Lung (tissue), 12 donors: ENCODE measurements around the gene COMP. TPM values are rescaled to one million over a fixed set of nuclear protein-coding genes. Genes with fewer than 3 reads are reported as not detected.

Experiments used
- ATAC-seq: fragments of 200-7000 bp; cut with Tn5 transposase; one replicate; pipeline ENCODE4 v1.9.1; 2020; ENCODE audit warnings: moderate number of reproducible peaks; ENCODE audit not compliant: insufficient read depth, low FRiP score
- DNase-seq, 3 donors: peaks; one replicate each; pipeline ENCODE4 v3.0.0-alpha.2; 2013 to 2017
- H3K27ac ChIP-seq, 2 donors: one replicate each; pipeline ENCODE4 v1.5.1; 2013; ENCODE audit warnings: mild to moderate bottlenecking in 2 of 2, moderate library complexity in 2 of 2, control low read depth in 1 of 2, inconsistent platforms in 1 of 2, low read depth in 1 of 2, low read length in 1 of 2
- H3K27me3 ChIP-seq, 3 donors: one replicate each; pipeline ENCODE4 v1.5.1; 2013; ENCODE audit warnings: low read length in 2 of 3; ENCODE audit not compliant: control insufficient read depth in 3 of 3, insufficient read depth in 3 of 3
- H3K36me3 ChIP-seq, 4 donors: one replicate each; pipeline ENCODE4 v1.5.1; 2013; ENCODE audit warnings: low read length in 4 of 4, mild to moderate bottlenecking in 1 of 4, moderate library complexity in 1 of 4; ENCODE audit not compliant: control insufficient read depth in 4 of 4, insufficient read depth in 4 of 4
- H3K4me1 ChIP-seq, 5 donors: one replicate each; pipeline ENCODE4 v1.5.1; 2013; ENCODE audit warnings: low read length in 5 of 5, mild to moderate bottlenecking in 2 of 5, moderate library complexity in 1 of 5; ENCODE audit not compliant: control insufficient read depth in 5 of 5, insufficient read depth in 5 of 5
- H3K4me3 ChIP-seq: one replicate; pipeline ENCODE4 v1.5.1; 2013; ENCODE audit warnings: mild to moderate bottlenecking, control low read depth, moderate library complexity
- H3K9ac ChIP-seq, 2 donors: one replicate each; pipeline ENCODE4 v1.5.1; 2013; ENCODE audit warnings: low read length in 2 of 2, control low read depth in 1 of 2; ENCODE audit not compliant: insufficient read depth in 1 of 2
- H3K9me3 ChIP-seq, 4 donors: one replicate each; pipeline ENCODE4 v1.5.1; 2013; ENCODE audit warnings: low read length in 3 of 4, mild to moderate bottlenecking in 1 of 4, moderate library complexity in 1 of 4; ENCODE audit not compliant: control insufficient read depth in 4 of 4, insufficient read depth in 3 of 4
- CTCF ChIP-seq: IDR thresholded peaks from 2 replicates; pipeline ENCODE4 v1.5.1; 2012; ENCODE audit warnings: mild to moderate bottlenecking; ENCODE audit errors: control extremely low read depth, extremely low read depth
- WGBS, 2 donors: extraction: QIAGEN DNeasy Blood & Tissue Kit; methylation state at CpG; one replicate each; pipeline ENCODE4 v1.1.7; 2013; 5-methylcytosine and 5-hydroxymethylcytosine counted together
- polyA plus RNA-seq, 2 donors: library from polyadenylated mRNA; stranded (reverse); fragments of 200-250 nt; gene quantifications; one replicate each; pipeline ENCODE4 v1.2.1, GENCODE V29; 2013
- total RNA-seq, 2 donors: library from RNA; depleted of rRNA in 1 of 2; stranded (reverse); fragments of >200 nt in 1 of 2; gene quantifications; one replicate each; pipeline ENCODE4 v1.2.1, GENCODE V29; 2014 to 2021
- donor health status: control.
- donor health status: control.
- donor health status: Bipolar disorder and iron deficiency.
- donor health status: healthy.
- donor health status: DM: yes; HTN: yes; CAD: no.

The COMP gene
- total and polyA plus RNA-seq, 4 donors: 1.7 to 3.5 (median 2.4) TPM; not detected in 1

GRCh38 chr19:18762125-18763023 lies 28.7 kb downstream of the COMP start:
- no peak for TF ChIP-seq CTCF
- Histone ChIP-seq H3K27ac (peak overlapping the region in 1 of 2 donors; percentile 68), H3K27me3 (no peaks in the 10 kb centered on the region), H3K4me3 (no peak overlapping the region), H3K4me1 (peaks cover 0 to 26% (median 13%) of the 10 kb centered on the region in 5 donors), H3K9me3 (no peaks in the 10 kb centered on the region), H3K36me3 (no peaks in the 10 kb centered on the region), H3K9ac (no peak overlapping the region)
- DNase-seq: peak; percentile 87 to 93 (median 89)
- peak; percentile 80 for ATAC-seq
- WGBS, 2 donors: 37 to 56% methylated on average over 33 to 35 of the region's 35 CpGs

- Histone ChIP-seq H3K9me3 (no peaks in the 10 kb centered on the region), H3K9ac (no peak overlapping the region), H3K27me3 (no peaks in the 10 kb centered on the region), H3K4me3 (no peak overlapping the region), H3K27ac (peak overlapping the region in 1 of 2 donors; percentile 68), H3K36me3 (peaks cover 0 to 6% (median under 1%) of the 10 kb centered on the region in 4 donors), H3K4me1 (peaks cover 0 to 26% (median 13%) of the 10 kb centered on the region in 5 donors)
- ATAC-seq: no peak
- 87 to 89% methylated on average over 15 to 16 of the region's 16 CpGs for whole genome bisulfite sequencing, 2 donors
- no peak for TF ChIP-seq CTCF
- no peak for DNase-seq
These were observed 29.5 kb downstream of the COMP start for GRCh38 chr19:18761531-18762110.

GRCh38 chr19:18760440-18761383 lies 30.4 kb downstream of the COMP start:
- no peak for TF ChIP-seq CTCF
- Histone ChIP-seq H3K27me3 (no peaks in the 10 kb centered on the region), H3K4me3 (no peak overlapping the region), H3K27ac (no peak overlapping the region), H3K36me3 (peaks cover 0 to 6% (median 2%) of the 10 kb centered on the region in 4 donors), H3K9ac (no peak overlapping the region), H3K9me3 (no peaks in the 10 kb centered on the region), H3K4me1 (peaks cover 0 to 26% (median 13%) of the 10 kb centered on the region in 5 donors)
- no peak for ATAC-seq
- DNase-seq: no peak
- WGBS, 2 donors: 91 to 94% methylated on average over 27 of the region's 27 CpGs
